ENCODE results near the gene CNPY3.
"Not testable (repeated sequence)": the region's sequence is repeated elsewhere in the genome, so short reads cannot be mapped to it uniquely, and the experiment has no call there.

The CNPY3 gene

GRCh38 chr6:42928986-42929820, at the start of gene CNPY3:
TSS of gene CNPY3 (plus strand) at chr6:42929480. CDS start at chr6:42929571, 91 bp downstream.
- TF ChIP-seq CTCF (IDR thresholded peaks at IDR 0.05; ENCODE audit: low read depth, low read length) = no peak
- DNase-seq (ENCODE audit: extremely low read depth, low read depth) = peak; percentile 90

- not testable (repeated sequence) for DNase-seq (ENCODE audit: extremely low read depth, low read depth)
These were observed 49.0 kb upstream of the CNPY3 start for GRCh38 chr6:42880240-42880817.

GRCh38 chr6:42880871-42881270, 48.4 kb upstream of the CNPY3 start:
- not testable (repeated sequence) for DNase-seq (ENCODE audit: extremely low read depth, low read depth)

GRCh38 chr6:42885702-42886101, 43.6 kb upstream of the CNPY3 start:
- DNase-seq (ENCODE audit: extremely low read depth, low read depth) = no peak
- no peak for TF ChIP-seq CTCF (IDR thresholded peaks at IDR 0.05; ENCODE audit: low read depth, low read length)

- not testable (repeated sequence) for DNase-seq (ENCODE audit: extremely low read depth, low read depth)
These were observed 41.1 kb upstream of the CNPY3 start for GRCh38 chr6:42888201-42888600.

- no peak for DNase-seq (ENCODE audit: extremely low read depth, low read depth)
These were observed 39.5 kb upstream of the CNPY3 start for GRCh38 chr6:42889815-42890214.

GRCh38 chr6:42890311-42891198, 38.7 kb upstream of the CNPY3 start:
- no peak; the same call in 1 of the 2 replicates for TF ChIP-seq CTCF (IDR thresholded peaks at IDR 0.05; ENCODE audit: low read depth, low read length)
- DNase-seq (ENCODE audit: extremely low read depth, low read depth) = peak; percentile 96

More at GRCh38 chr6:42889815-42890214, 39.5 kb upstream of the CNPY3 start:
- no peak for TF ChIP-seq CTCF (IDR thresholded peaks at IDR 0.05; ENCODE audit: low read depth, low read length)

- no peak for TF ChIP-seq CTCF (IDR thresholded peaks at IDR 0.05; ENCODE audit: low read depth, low read length)
- no peak for DNase-seq (ENCODE audit: extremely low read depth, low read depth)
These were observed 38.0 kb upstream of the CNPY3 start for GRCh38 chr6:42891199-42891722.

GRCh38 chr6:42894041-42894828, 35.0 kb upstream of the CNPY3 start:
- not testable (repeated sequence) for DNase-seq (ENCODE audit: extremely low read depth, low read depth)

All from AG09319 (cell line).